Left lobe of liver (tissue), 2 donors: ENCODE data around the gene ATP11A. TPM values are rescaled to one million over a fixed set of nuclear protein-coding genes. Genes with fewer than 3 reads are reported as not detected.

Experiments
- ATAC-seq: fragments of 200-7000 bp; cut with Tn5 transposase; one replicate; pipeline ENCODE4 v1.9.1; 2020; ENCODE audit warnings: mild to moderate bottlenecking, moderate library complexity
- DNase-seq: peaks from one replicate; pipeline ENCODE4 v3.0.0-alpha.2; 2020; ENCODE audit warnings: low spot score
- total RNA-seq: library from RNA; stranded (reverse); gene quantifications from one replicate; pipeline ENCODE4 v1.2.1, GENCODE V29; 2021
- donor health status: DM: no; HTN: no; CAD: no; lungs with moderate emphysema.
- donor health status: DM: no; HTN: yes; CAD: no.

The ATP11A gene
- total RNA-seq, 1 donor from 2014 or later = 36.0 TPM

DNA sequence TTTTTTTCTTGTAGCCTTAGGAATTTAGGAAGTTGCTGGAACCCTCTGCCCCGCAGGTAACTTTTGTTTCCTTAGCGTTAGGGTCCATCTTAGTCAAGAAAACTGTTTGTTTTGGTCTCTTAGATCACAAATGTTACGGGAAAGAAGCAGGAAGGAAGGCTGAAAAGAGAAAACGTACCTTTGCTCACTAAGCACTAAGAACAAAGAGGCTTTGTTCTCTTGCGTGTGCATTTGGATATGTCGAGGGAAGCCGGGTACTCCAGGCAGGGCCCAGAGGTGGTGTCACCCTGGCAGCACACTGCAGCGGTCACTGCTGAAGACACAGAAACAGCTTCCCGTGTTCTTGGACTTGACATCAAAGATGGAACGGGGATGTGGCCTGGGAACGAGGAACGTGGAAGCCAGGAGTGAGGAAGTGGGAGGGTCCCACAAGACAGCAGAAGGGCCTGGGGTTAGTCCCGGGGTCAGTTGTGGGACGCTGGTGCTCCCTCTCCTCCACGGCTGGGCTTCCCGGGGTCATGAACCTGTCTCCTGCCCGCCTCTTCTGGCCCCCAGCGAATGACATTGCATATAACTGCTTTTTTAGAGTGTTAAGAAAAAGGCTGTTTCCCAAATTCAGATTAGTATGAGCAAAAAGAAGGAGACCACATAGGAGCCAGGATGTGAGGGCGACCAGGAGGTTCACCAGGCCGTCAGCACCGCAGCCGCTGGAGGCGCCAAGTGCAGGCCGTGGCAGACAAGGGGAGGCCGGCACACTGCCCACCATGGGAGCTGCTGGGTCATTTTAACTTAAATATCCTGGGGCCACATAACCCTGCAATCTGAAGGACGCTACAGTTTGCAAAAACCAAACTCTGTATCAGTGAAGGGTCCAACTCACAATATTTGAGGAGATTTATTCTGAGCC, 31.6 kb downstream of the ATP11A start:
- ATAC-seq (peak; percentile 35), DNase-seq (no peak)

DNA sequence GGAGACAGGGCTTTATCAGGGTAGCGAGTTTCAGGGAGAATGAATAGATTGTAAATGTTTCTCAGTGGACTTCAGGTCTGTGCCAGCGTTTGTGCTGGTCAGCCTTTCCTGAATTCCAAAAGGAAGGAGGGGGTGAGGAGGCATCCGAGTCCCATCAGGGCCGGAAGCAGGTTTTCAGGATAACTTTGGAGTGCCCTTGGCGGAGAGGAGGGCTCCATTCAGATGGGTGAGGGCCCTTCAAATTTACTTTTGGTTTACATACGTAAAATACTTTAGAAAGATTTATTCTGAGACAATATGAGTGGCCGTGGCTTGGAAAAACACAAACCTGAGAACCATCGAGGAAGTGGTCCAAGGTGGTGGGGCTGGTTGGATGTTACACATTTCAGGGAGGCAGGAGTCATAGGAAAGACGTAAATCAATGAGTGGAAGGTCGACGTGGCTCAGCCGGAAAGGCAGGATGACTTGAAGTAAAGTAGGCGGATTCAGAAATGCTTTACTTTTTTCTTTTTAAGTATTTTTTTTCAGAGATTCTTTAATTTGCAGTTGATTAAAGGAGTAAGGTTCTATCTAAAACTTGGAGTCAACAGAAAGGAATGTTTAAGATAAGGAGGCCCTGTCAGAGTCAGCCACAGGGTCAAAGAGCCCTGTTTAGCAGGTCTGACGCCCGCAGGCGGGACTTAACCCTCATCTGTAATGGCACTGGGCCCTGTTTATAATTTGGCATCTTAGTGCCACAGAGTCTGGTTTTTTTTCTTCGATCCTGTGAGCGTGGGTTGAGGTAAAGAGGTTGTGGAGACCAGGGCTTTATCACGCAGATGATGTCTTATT, 32.8 kb downstream of the ATP11A start:
- DNase-seq = no peak
- ATAC-seq = peak; percentile 43

DNA sequence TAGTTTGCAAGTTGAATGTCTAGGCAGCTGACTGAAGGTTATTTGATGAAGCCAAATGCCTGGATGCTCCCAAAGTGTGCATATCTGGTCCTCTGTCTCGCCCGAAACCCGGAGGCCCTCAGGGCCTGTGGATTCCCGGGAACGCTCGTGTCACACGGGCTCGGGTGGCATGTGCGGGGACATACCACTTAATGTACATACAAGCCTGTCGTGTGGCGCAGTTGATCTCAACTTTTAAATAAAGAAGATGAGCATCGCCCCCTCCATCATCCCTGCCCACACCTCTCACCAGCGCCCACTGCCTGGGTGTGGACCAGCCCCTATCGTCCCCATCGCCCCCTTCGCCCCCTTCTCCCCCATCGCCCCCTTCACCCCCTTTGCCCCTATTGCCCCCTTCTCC, 33.9 kb downstream of the ATP11A start:
- no peak for DNase-seq
- no peak for ATAC-seq

DNA sequence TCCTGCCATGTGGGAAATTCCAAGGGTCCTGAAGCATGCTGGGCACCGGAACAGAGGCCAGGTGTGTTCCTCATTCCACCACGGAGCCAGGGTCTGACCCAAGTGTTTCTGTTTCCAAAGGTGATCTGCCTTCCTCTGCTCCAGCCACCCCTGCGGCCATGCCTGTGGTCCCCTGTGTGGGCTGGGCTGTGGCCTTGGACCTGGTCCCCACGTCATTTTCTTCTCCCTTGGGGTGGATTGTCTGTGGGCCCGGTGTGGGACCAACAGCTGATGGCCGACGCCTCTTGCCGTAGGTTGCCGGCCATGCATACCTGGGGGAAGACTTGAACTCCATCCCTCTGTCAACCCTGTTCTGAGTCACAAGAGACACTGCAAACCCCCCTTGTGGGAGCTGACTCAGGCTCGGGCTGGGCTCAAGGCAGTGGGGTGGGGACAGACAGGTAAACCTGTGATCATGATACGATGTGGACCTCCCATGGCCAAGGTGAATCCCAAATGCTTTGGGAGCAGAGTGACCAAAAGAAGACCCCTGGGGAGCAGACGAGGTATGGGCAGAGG, 35.0 kb downstream of the ATP11A start:
- no peak for ATAC-seq
- DNase-seq = no peak

DNA sequence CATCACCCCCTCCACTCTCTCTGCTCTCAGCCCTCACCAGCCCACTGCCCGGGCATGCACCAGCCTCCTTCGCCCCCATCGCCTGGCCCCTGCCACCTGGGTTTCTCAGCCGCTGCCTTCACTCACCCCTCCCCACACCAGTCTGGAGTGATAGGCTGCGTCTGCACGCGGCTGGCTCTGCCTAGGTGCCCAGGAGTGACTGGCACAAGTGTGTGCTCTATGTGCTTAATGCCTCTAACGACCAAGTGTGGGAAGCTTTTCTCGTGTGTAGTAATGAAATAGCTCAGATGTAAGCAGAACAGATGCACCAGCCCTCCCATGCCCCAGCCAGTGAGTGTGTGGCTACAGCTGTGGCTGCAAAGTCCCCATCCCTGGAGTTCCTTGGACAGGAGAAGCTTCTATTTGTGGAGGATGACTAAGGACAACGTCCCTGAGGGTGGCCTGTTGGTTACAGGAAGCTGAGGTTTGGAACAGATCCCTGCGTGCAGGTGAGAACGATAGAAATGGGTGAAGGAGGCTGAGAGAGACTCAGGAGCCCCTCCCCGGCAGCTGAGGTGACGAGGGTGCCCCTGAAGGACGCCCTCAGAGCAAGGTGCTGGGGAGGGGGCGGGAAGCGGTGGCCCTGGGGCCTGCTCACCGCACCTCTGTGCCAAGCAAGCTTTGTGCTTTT, 35.6 kb downstream of the ATP11A start:
- DNase-seq = no peak
- ATAC-seq = no peak

DNA sequence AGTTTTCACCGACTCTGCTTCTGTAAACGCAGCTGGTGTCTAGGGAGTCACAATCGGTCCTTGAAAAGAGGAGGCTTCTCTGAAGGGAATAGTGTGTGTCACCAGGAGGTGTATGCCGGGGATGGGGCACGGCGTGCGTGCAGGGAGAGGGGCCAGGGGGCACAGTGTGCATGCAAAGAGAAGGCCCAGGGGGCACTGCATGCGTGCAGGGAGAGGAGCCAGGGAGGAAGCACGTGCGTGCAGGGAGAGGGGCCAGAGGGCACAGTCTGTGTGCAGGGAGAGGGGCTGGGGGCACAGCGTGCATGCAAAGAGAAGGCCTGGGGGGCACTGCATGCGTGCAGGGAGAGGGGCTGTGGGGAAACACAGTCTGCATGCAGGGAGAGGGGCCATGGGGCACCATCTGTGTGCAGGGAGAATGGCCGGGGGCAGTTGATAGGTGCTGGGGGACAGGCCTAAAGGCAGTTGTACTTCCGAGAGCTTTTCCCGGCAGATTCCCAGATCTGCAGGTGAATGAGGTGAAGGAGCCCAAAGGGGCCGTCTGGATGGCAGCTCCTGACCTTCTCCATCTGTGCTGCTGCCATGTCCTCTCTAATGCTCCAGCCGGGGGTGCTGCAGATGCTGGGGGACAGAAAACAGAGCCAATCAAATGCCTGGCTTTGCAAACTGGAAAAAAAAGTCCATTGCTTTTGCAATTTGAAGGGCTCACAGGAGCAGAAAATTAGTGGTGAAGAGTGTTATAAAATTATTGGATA, 36.4 kb downstream of the ATP11A start:
- ATAC-seq = no peak
- no peak for DNase-seq

DNA sequence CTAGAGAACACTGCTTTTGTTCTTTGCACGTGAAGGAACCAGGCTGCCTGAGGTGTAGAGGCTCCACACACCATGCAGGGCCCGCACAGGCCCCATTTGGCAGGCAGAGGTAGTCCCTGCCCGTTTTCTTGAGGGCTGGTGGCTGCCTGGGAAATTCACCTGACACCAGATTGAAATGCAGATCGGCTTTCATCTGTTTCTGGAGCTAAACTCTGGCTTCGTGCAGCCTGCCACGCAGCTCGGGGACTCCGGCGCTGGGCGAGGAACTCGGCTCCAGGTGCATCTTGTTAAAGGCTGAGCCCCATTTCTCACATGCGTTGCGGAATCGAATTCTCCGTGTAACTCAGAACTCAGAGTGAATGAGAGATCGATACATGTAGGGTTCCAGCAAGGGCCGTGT, 37.7 kb downstream of the ATP11A start:
- no peak for ATAC-seq
- no peak for DNase-seq

DNA sequence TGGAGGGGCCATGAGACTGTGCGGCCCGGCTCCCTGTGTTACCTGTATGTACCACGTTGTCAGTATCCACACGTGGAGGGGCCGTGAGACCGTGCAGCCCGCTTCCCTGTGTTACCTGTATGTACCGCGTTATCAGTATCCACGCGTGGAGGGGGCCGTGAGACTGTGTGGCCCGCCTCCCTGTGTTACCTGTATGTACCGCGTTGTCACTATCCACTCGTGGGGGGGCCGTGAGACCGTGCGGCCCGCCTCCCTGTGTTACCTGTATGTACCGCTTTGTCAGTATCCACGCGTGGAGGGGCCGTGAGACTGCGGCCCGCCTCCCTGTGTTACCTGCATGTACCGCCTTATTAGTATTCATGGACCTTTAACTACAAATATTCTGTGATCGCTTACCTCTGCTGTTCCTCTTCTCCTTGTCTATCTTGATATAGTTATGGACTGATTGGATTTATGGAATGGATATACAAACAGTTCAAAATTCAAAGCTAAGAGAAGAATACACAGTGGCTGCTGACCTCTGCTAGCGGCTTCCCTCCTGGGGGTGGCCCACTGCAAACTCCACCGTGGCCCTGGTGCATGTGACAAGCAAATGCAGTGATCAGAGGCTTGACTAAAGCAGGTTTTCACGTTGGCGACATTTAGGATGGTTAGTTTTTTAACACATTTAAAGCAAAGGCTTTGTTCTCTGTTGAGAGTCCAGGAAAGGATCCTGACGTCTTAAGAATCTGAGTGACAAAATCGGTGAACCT, 38.7 kb downstream of the ATP11A start:
- no peak for DNase-seq
- no peak for ATAC-seq

DNA sequence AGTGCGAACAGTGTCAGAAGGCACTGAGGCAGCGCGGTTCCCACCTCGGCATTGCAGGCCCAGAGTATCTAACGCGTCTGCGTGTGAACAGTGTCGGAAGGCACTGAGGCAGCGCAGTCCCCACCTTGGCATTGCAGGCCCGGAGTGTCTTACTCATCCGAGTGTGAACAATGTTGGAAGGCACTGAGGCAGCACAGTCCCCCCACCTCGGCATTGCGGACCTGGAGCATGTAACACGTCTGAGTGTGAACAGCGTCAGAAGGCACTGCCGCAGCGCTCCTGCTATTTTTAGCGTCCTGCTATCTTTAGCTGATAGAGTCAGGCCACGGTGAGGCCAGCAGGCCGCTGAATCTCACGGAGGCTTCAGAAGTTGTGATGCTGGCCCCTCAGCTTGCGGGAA, 39.6 kb downstream of the ATP11A start:
- ATAC-seq (peak; percentile 18), DNase-seq (no peak)

DNA sequence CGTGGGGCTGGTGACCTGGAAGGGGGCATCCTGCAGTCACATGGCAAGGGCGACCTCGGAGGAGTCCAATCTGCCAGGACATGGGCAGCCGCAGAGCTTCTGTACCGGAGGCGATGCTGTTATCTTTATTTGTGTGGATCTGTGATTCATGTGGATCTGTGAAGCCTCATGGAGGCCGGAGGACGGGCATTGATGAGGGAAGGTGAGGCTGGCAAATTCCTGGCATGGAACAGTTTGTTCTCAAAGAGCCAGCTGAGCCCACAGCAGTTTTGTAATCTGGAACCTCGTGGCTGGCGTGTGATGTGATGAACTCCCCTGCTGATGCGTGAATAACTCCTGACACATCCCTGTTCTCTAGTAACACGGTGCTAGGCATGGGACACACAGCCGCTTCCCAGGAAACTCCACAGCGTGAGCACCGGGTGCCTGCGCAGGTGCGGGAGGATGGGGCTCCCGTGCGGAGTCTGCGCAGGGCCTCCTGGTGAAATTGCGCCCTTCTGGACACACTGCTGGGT, 40.4 kb downstream of the ATP11A start:
- no peak for ATAC-seq
- DNase-seq = no peak

DNA sequence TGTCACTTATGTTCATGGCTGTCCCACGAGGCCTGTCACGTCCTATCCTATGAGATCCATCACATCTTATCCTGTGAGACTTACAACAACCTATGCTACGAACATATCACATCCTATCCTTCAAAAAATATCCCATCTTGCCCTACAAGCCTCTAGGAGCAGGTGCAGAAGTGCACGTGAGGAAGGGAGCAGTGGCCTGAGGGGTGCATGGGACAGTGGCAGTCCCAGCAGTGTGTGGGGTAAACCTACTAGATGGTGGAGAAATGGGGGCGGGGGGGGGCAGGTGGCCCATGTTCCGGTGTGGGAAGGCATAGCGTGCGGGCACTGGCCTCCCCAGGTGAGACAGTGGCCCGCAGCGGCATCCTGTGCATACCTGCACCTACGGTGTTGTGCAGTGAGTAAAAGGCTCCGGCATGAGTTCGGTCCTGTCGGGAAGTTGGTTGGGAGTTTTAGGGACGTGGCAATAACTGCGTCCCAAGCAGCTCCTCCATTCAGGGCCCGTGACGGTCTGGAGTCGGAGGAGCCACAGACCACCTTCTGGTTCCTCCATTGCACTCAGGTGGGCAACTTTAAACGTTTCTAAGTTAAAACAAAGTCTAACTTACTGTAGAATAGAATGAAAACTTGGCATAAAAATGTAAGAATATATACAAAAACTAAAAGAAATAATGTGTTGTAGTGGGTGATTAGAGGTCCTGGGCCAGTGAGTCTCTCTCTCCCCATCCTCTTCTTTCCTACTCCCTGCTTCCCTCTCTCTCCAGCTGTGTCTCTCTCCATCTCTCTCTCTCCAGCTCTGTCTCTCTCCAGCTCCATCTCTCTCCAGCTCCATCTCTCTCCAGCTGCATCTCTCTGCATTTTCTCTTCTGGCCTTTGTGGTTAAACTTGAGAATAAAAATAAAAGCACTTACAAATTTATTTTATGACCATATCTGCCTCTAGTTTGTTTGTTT, 42.1 kb downstream of the ATP11A start:
- DNase-seq = no peak

DNA sequence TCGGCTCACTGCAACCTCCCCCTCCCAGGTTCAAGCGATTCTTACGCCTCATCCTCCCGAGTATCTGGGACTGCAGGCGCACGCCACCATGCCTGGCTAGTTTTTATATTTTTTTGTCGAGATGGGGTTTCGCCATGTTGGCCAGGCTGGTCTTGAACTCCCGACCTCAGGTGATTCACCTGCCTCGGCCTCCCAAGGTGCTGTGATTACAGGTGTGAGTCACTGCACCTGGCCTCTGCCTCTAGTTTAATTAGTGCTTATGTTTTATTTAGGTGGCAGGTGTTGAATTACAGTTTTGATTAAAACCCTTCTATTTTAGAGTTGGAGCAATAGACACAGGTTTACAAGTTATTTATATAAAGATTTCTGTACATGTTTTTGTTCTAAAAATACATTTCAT, 42.8 kb downstream of the ATP11A start:
- ATAC-seq (no peak), DNase-seq (no peak)

More for the DNA sequence above, 42.1 kb downstream of the ATP11A start:
- ATAC-seq = no peak

DNA sequence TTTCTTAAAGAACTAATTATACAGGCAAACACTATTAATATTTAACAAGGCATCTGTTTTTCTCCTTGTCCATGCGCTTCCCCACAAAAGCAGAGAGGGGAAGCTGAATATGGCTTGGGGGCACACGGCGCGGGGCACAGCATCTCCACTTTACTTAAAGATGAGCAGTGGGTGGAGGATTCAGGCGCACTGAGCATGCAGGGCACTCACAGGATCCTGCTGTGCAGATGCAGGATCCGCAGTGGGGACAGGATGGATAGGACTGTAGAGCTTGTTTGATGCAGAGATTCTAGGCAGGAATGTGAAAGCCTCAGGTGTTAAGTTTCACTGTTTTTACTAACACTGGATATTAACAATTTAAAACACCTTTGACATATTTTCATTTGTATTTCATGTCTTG, 43.3 kb downstream of the ATP11A start:
- ATAC-seq (no peak), DNase-seq (no peak)

DNA sequence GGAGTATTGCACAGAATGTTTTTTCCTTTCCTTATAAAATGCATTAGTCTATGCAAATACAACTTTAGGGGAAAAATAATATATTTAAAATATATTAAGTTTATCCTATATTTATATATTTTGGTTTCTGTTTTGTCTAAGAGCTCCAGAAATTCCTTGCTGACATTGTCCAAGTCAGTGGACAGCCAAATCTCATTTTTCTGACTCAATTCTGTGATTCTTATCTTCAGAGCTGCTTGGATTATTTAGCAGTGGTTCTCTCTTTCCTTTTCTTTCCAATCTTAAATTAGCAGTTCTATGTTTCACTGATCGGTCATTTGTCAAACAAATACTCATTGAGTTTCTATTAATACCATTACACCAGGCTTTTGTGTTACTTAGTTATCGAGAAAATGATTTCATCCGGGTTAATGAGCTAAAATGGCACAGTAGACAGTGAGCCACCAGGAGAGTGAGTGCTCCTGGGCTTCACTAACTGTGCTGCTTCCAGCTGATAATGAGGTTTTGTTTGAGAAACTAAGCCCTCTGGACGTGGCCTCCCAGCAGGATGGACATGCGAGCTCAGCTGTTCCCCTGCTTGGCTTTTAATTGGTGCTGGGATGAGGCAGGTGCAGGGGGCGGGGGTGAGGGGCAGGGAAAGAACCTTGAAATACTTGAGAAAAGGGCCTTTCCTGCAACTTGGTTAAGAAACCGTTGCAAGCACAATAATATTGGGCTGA, 44.0 kb downstream of the ATP11A start:
- no peak for ATAC-seq
- DNase-seq = no peak

DNA sequence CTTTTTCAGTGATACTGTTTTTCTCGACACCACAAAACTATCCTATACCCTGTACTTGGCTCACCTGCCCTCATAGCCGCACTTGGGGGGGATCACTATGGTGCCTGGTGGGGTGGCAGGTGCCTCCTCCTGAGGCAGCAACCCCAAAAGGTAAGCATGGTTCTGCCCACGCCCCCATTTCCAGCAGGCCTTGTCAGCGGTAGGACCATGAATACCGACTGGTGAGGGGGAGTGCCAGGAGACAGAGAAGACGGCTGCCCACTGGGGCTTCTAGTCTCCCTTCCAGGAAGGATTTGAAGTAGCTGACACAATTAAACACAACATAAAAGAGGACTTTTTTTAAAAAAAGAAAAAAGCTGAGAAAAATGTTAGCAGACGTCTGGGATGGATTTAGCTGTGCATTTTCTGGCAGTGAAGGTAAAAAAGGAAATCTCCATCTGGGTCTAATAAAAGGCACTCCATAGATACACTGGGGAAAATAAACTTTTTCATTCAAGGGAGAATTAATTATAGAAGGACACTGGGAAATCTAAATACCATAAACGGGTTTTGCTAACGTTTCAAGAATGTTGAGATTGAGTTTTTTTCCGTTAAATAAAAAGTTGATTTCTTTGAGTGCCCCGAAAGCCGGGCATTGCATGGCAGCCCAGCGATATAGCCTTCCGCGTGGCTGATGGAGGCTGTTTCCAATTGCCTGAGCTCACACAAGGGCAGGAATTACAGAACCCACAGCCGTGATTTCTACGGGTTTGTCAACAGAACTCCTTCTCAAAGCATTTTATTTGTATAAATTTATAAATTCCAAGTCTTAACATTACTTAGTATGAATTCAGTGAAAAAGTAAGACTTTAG, 45.1 kb downstream of the ATP11A start:
- DNase-seq (no peak), ATAC-seq (no peak)

DNA sequence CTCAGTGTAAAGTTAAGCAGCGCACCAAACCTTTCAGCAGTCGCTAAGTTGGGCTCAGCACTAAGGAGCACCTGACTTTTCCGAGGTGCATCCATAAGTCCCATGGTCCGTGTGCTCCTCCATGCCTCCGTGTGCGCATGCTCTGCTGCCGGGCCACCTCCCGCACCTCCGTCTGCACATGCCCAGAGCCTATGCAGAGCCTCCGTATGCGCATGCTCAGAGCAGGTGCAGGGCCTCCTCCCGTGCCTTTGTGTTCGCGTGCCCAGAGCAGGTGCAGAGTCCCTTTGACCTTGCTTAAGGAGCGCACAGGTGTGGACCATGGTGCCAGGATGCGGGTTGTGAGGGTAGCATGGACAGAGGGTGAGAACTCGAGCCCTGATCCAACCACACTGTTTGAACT, 46.0 kb downstream of the ATP11A start:
- ATAC-seq (no peak), DNase-seq (no peak)

DNA sequence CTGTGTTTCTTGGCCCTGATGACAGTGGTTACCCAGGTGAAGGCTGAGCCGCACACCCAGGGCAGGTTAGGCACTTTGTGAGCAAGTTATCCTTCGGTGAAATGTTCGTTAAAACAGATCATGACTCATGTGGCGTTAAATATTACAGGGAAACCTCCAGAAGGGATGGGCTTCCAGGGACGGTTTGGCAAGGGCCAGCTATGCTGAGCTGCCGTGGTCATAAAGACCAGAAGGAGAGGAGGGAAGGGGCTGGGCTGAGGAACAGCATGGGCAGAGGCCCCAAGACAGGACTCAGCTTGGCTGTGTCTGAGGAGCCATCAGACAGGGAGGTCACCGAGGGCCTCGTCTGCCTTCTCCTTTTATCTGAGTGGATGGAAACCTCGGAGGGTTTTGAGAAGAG, 47.5 kb downstream of the ATP11A start:
- DNase-seq = no peak

More for the DNA sequence above, 47.5 kb downstream of the ATP11A start:
- no peak for ATAC-seq
